Parathyroid adenoma (tissue), 2 donors: ENCODE results near the gene CORO7.

ENCODE experiments used
- H2AFZ ChIP-seq: fragments of 300-600 bp; sonication (generic); one replicate; pipeline ENCODE4 v1.7.0; 2017; ENCODE audit warnings: antibody characterized with exemption, mild to moderate bottlenecking
- H3K27ac ChIP-seq: fragments of 300-600 bp; sonication (generic); one replicate; pipeline ENCODE4 v1.7.0; 2017
- H3K27me3 ChIP-seq: fragments of 300-600 bp; sonication (generic); one replicate; pipeline ENCODE4 v1.7.0; 2017; ENCODE audit warnings: low read length; ENCODE audit not compliant: control insufficient read depth, insufficient read depth
- H3K36me3 ChIP-seq: fragments of 300-600 bp; sonication (generic); one replicate; pipeline ENCODE4 v1.7.0; 2017; ENCODE audit warnings: low read length; ENCODE audit not compliant: control insufficient read depth, insufficient read depth
- H3K4me1 ChIP-seq: fragments of 300-600 bp; sonication (generic); one replicate; pipeline ENCODE4 v1.7.0; 2017; ENCODE audit warnings: control low read depth
- H3K4me2 ChIP-seq: fragments of 300-600 bp; sonication (generic); one replicate; pipeline ENCODE4 v1.7.0; 2017; ENCODE audit warnings: low read length
- H3K4me3 ChIP-seq: fragments of 300-600 bp; sonication (generic); one replicate; pipeline ENCODE4 v1.7.0; 2017; ENCODE audit warnings: low read depth, low read length
- H3K79me2 ChIP-seq: fragments of 300-600 bp; sonication (generic); one replicate; pipeline ENCODE4 v1.7.0; 2017; ENCODE audit warnings: control low read depth
- H3K9ac ChIP-seq: fragments of 300-600 bp; sonication (generic); one replicate; pipeline ENCODE4 v1.7.0; 2017; ENCODE audit warnings: mild to moderate bottlenecking
- H3K9me3 ChIP-seq: fragments of 300-600 bp; sonication (generic); one replicate; pipeline ENCODE4 v1.7.0; 2017; ENCODE audit warnings: low read length; ENCODE audit not compliant: control insufficient read depth
- TF ChIP-seq, protein P1 (sequence below): fragments of 300-600 bp; sonication (generic); IDR thresholded peaks from one replicate; pipeline ENCODE4 v1.7.0; 2017; ENCODE audit warnings: antibody characterized with exemption, mild to moderate bottlenecking
- donor health status: primary hyperparathyroidism.

The CORO7 gene

GRCh38 chr16:4309833-4310266 is 106.5 kb downstream of the CORO7 start:
- Histone ChIP-seq H3K27ac (peak overlapping the region; percentile 25), H3K9ac (no peak overlapping the region), H3K79me2 (no peaks in the 10 kb centered on the region)

DNA sequence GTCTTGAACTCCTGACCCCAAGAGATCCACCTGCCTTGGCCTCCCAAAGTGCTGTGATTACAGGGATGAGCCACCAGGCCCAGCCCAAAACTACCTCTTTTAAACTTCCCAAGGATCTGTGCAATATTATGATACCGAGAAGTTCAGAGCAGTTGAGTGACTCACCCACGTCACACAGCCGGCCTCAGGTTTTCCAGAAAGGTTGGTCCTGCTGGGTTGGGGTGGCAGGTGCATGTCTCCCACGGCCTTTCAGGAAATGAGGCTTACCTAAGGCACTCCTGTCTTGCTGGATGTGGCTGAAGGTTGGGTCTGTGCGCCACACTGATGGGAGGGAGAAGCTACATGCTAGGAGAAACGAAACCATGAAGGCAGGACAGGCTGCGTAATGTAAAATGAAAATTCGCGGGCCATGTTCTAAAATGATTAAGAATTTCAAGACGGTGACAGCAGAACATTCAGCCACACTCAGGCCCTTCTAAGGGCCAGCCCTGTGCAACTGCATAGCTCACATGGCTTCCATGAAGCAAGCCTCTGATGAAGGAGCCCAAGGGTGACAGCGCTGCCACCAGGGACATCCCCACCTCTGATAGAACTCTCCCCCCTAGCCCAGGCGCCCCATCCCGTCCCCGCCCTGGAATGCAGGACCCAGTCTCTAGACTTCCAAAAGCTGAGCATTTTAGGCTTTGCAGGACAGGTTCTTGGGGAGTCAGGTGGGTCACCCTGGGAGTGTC is 107.1 kb downstream of the CORO7 start:
- TF ChIP-seq, protein P1, sequence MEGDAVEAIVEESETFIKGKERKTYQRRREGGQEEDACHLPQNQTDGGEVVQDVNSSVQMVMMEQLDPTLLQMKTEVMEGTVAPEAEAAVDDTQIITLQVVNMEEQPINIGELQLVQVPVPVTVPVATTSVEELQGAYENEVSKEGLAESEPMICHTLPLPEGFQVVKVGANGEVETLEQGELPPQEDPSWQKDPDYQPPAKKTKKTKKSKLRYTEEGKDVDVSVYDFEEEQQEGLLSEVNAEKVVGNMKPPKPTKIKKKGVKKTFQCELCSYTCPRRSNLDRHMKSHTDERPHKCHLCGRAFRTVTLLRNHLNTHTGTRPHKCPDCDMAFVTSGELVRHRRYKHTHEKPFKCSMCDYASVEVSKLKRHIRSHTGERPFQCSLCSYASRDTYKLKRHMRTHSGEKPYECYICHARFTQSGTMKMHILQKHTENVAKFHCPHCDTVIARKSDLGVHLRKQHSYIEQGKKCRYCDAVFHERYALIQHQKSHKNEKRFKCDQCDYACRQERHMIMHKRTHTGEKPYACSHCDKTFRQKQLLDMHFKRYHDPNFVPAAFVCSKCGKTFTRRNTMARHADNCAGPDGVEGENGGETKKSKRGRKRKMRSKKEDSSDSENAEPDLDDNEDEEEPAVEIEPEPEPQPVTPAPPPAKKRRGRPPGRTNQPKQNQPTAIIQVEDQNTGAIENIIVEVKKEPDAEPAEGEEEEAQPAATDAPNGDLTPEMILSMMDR = no peak
- H3K79me2 ChIP-seq = no peaks in the 10 kb centered on the region
- peak overlapping the region; percentile 4 for H3K27ac ChIP-seq
- no peaks in the 10 kb centered on the region for H3K9me3 ChIP-seq
- no peaks in the 10 kb centered on the region for H3K27me3 ChIP-seq
- H3K4me2 ChIP-seq = no peak overlapping the region
- no peaks in the 10 kb centered on the region for H3K36me3 ChIP-seq
- no peak overlapping the region for H3K4me3 ChIP-seq
- peaks cover 12% of the 10 kb centered on the region for H3K4me1 ChIP-seq
- H2AFZ ChIP-seq = peak overlapping the region; percentile 36
- no peak overlapping the region for H3K9ac ChIP-seq

More at GRCh38 chr16:4309833-4310266, 106.5 kb downstream of the CORO7 start:
- Histone ChIP-seq H3K36me3 (no peaks in the 10 kb centered on the region), H3K4me2 (no peak overlapping the region), H2AFZ (peak overlapping the region; percentile 36), H3K4me1 (peaks cover 12% of the 10 kb centered on the region), H3K4me3 (no peak overlapping the region), H3K27me3 (no peaks in the 10 kb centered on the region), H3K9me3 (no peaks in the 10 kb centered on the region)
- TF ChIP-seq, protein P1 = peak; percentile 80

- H3K9ac ChIP-seq = no peak overlapping the region
Measured at GRCh38 chr16:4307215-4308037, 109.0 kb downstream of the CORO7 start.

GRCh38 chr16:4306470-4307214 is 109.8 kb downstream of the CORO7 start:
- TF ChIP-seq, protein P1 = no peak
- Histone ChIP-seq H3K79me2 (no peaks in the 10 kb centered on the region), H3K4me2 (peak overlapping the region; percentile 89), H3K4me3 (peak overlapping the region; percentile 75), H3K9me3 (no peaks in the 10 kb centered on the region), H3K36me3 (no peaks in the 10 kb centered on the region), H3K27me3 (no peaks in the 10 kb centered on the region), H2AFZ (peak overlapping the region; percentile 89), H3K9ac (no peak overlapping the region), H3K27ac (peak overlapping the region; percentile 73), H3K4me1 (peaks cover 12% of the 10 kb centered on the region)

More at GRCh38 chr16:4307215-4308037, 109.0 kb downstream of the CORO7 start:
- H3K9me3 ChIP-seq = no peaks in the 10 kb centered on the region
- H3K27ac ChIP-seq = peak overlapping the region; percentile 73
- TF ChIP-seq, protein P1 = no peak
- no peaks in the 10 kb centered on the region for H3K36me3 ChIP-seq
- H3K4me3 ChIP-seq = peak overlapping the region; percentile 75
- H2AFZ ChIP-seq = peak overlapping the region; percentile 89
- H3K27me3 ChIP-seq = no peaks in the 10 kb centered on the region
- peaks cover 12% of the 10 kb centered on the region for H3K4me1 ChIP-seq
- no peaks in the 10 kb centered on the region for H3K79me2 ChIP-seq
- peak overlapping the region; percentile 89 for H3K4me2 ChIP-seq
